DOHH2 (cell line): ENCODE data around the gene SVOPL.

Source experiments
- H3F3A ChIP-seq: fragments of 200-600 bp; sonication (generic), shearing (Covaris generic); 2 replicates; pipeline ENCODE4 v1.6.0; 2016; ENCODE audit warnings: antibody characterized with exemption, mild to moderate bottlenecking; ENCODE audit not compliant: control insufficient read depth, insufficient read depth
- H3K27ac ChIP-seq: fragments of 200-600 bp; sonication (generic); 2 replicates; pipeline ENCODE4 v1.5.1; 2014; ENCODE audit warnings: low read depth, mild to moderate bottlenecking, low read length, moderate library complexity
- H3K27me3 ChIP-seq: fragments of 200-600 bp; sonication (generic); 2 replicates; pipeline ENCODE4 v1.6.1; 2014; ENCODE audit warnings: mild to moderate bottlenecking, low read length, mixed read lengths; ENCODE audit not compliant: control insufficient read depth
- H3K36me3 ChIP-seq: fragments of 200-600 bp; sonication (generic); 2 replicates; pipeline ENCODE4 v1.6.1; 2014; ENCODE audit warnings: mild to moderate bottlenecking, low read length, moderate library complexity, mixed read lengths; ENCODE audit not compliant: control insufficient read depth
- H3K4me1 ChIP-seq: fragments of 200-600 bp; sonication (generic); 2 replicates; pipeline ENCODE4 v1.6.1; 2014; ENCODE audit warnings: mild to moderate bottlenecking, low read length, mixed read lengths; ENCODE audit not compliant: control insufficient read depth
- H3K4me2 ChIP-seq: fragments of 200-600 bp; sonication (generic); 2 replicates; pipeline ENCODE4 v1.6.0; 2014; ENCODE audit warnings: mild to moderate bottlenecking, low read length, moderate library complexity
- H3K4me3 ChIP-seq: fragments of 200-600 bp; sonication (generic); 2 replicates; pipeline ENCODE4 v1.5.1; 2014; ENCODE audit warnings: mild to moderate bottlenecking, low read length, mixed read lengths
- H3K79me2 ChIP-seq: fragments of 200-600 bp; sonication (generic); 2 replicates; pipeline ENCODE4 v1.6.1; 2014; ENCODE audit warnings: mild to moderate bottlenecking, low read length, mixed read lengths; ENCODE audit not compliant: control insufficient read depth
- H3K9me2 ChIP-seq: fragments of 200-600 bp; sonication (generic); replicated peaks from 2 replicates; pipeline ENCODE4 v1.6.1; 2014; ENCODE audit warnings: mild to moderate bottlenecking, low read length, mixed read lengths; ENCODE audit not compliant: control insufficient read depth
- H3K9me3 ChIP-seq: fragments of 200-600 bp; sonication (generic); 2 replicates; pipeline ENCODE4 v1.6.1; 2014; ENCODE audit warnings: antibody characterized with exemption, low read length, mixed read lengths; ENCODE audit not compliant: control insufficient read depth, insufficient read depth
- H4K20me1 ChIP-seq: fragments of 200-600 bp; sonication (generic); 2 replicates; pipeline ENCODE4 v1.6.0; 2014; ENCODE audit warnings: low read depth, mild to moderate bottlenecking, antibody characterized with exemption, low read length, moderate library complexity; ENCODE audit not compliant: control insufficient read depth, insufficient read depth
- CTCF ChIP-seq: fragments of 200-600 bp; sonication (generic); IDR thresholded peaks from one replicate; pipeline ENCODE4 v1.5.1; 2014; ENCODE audit warnings: antibody characterized with exemption, mild to moderate bottlenecking, low read depth, low read length; ENCODE audit not compliant: poor library complexity, severe bottlenecking
- EZH2phosphoT487 ChIP-seq: fragments of 200-600 bp; sonication (generic); IDR thresholded peaks from 2 replicates; pipeline ENCODE4 v1.6.1; 2017; ENCODE audit warnings: borderline replicate concordance, mild to moderate bottlenecking, antibody characterized with exemption, low read length, moderate library complexity, mixed read lengths

The SVOPL gene

DNA sequence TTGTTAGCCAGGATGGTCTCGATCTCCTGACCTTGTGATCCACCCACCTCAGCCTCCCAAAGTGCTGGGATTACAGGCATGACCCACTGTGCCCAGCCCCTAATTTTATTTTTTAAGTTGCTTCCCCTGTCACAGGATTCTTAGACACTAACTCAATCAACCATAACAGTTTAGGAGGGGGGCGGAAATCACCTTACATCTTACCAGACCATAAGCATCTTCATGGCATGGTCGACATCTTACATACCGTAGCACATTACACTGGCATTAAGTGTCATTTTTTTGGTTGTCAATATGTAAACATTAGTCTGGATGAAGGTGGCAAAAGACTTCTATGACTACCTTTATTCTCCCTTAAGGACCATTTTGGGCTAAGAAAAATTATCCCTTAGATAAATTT, 145.5 kb downstream of the SVOPL start:
- Histone ChIP-seq H3K36me3 (peaks cover 94% of the 10 kb centered on the region), H3K9me3 (peaks cover 33% of the 10 kb centered on the region), H3K27ac (no peak overlapping the region), H3K79me2 (no peaks in the 10 kb centered on the region), H3K4me2 (no peak overlapping the region), H3K4me3 (no peak overlapping the region), H3K4me1 (no peaks in the 10 kb centered on the region), H3K9me2 (no peaks in the 10 kb centered on the region), H3F3A (no peaks in the 10 kb centered on the region), H3K27me3 (no peaks in the 10 kb centered on the region), H4K20me1 (no peaks in the 10 kb centered on the region)
- TF ChIP-seq CTCF, result no peak

- no peak for TF ChIP-seq CTCF
- TF ChIP-seq EZH2phosphoT487, result no peak
- no peaks in the 10 kb centered on the region for H4K20me1 ChIP-seq
- H3K79me2 ChIP-seq, result no peaks in the 10 kb centered on the region
- H3K4me2 ChIP-seq, result no peak overlapping the region
- H3K4me3 ChIP-seq, result no peak overlapping the region
- H3K9me2 ChIP-seq, result no peaks in the 10 kb centered on the region
- H3K27me3 ChIP-seq, result no peaks in the 10 kb centered on the region
- peaks cover 89% of the 10 kb centered on the region for H3K36me3 ChIP-seq
- H3K27ac ChIP-seq, result no peak overlapping the region
- peaks cover 33% of the 10 kb centered on the region for H3K9me3 ChIP-seq
- no peaks in the 10 kb centered on the region for H3K4me1 ChIP-seq
- H3F3A ChIP-seq, result no peaks in the 10 kb centered on the region
Observed at GRCh38 chr7:138554674-138555073, 146.5 kb downstream of the SVOPL start.

- Histone ChIP-seq H3K4me1 (no peaks in the 10 kb centered on the region), H3K27me3 (no peaks in the 10 kb centered on the region), H3K9me2 (no peaks in the 10 kb centered on the region), H3K79me2 (no peaks in the 10 kb centered on the region), H3K4me2 (no peak overlapping the region), H3K27ac (no peak overlapping the region), H3K9me3 (peaks cover 30% of the 10 kb centered on the region), H3K36me3 (peaks cover 88% of the 10 kb centered on the region), H4K20me1 (no peaks in the 10 kb centered on the region), H3K4me3 (no peak overlapping the region), H3F3A (no peaks in the 10 kb centered on the region)
- TF ChIP-seq EZH2phosphoT487 (no peak), CTCF (no peak)
Observed at GRCh38 chr7:138553805-138554204, 147.4 kb downstream of the SVOPL start.

- Histone ChIP-seq H3K36me3 (peaks cover 75% of the 10 kb centered on the region), H3K4me3 (no peak overlapping the region), H4K20me1 (no peaks in the 10 kb centered on the region), H3K79me2 (no peaks in the 10 kb centered on the region), H3K9me2 (no peaks in the 10 kb centered on the region), H3K27ac (no peak overlapping the region), H3K9me3 (peaks cover 3% of the 10 kb centered on the region; the same call in 1 of the 2 replicates), H3K27me3 (no peaks in the 10 kb centered on the region), H3K4me1 (no peaks in the 10 kb centered on the region), H3F3A (no peaks in the 10 kb centered on the region), H3K4me2 (no peak overlapping the region)
- TF ChIP-seq CTCF (no peak), EZH2phosphoT487 (no peak)
Observed at GRCh38 chr7:138551102-138551501, 150.1 kb downstream of the SVOPL start.
